Upper lobe of left lung (tissue), 6 donors: Measurements from ENCODE around the gene MYO3B. TPM values are rescaled to one million over a fixed set of nuclear protein-coding genes. Genes with fewer than 3 reads are reported as not detected.

Experiments
- ATAC-seq, 2 donors: fragments of 200-7000 bp; cut with Tn5 transposase; one replicate each; pipeline ENCODE4 v1.9.1; 2022; ENCODE audit warnings: mild to moderate bottlenecking in 2 of 2, moderate library complexity in 2 of 2; ENCODE audit not compliant: low FRiP score in 2 of 2
- DNase-seq, 2 donors: peaks; one replicate each; pipeline ENCODE4 v3.0.0-alpha.2; 2019 to 2020
- H3K27ac ChIP-seq, 4 donors: fragments of 200-600 bp; sonication (generic); one replicate each; pipeline ENCODE4 v1.5.1; 2016 to 2019
- H3K27me3 ChIP-seq, 4 donors: fragments of 200-600 bp; sonication (generic); one replicate each; pipeline ENCODE4 v1.5.1; 2017 to 2019
- H3K36me3 ChIP-seq, 4 donors: fragments of 200-600 bp; sonication (generic); one replicate each; pipeline ENCODE4 v1.5.1; 2016 to 2019
- H3K4me1 ChIP-seq, 4 donors: fragments of 200-600 bp; sonication (generic); one replicate each; pipeline ENCODE4 v1.5.1; 2018 to 2019
- H3K4me3 ChIP-seq, 4 donors: fragments of 200-600 bp; sonication (generic); one replicate each; pipeline ENCODE4 v1.5.1; 2017 to 2019; ENCODE audit warnings: mild to moderate bottlenecking in 2 of 4, moderate library complexity in 1 of 4
- H3K9me3 ChIP-seq, 4 donors: fragments of 200-600 bp; sonication (generic); one replicate each; pipeline ENCODE4 v1.5.1; 2018 to 2019
- CTCF ChIP-seq, 6 experiments: fragments of 450-650 bp in 4 of 6; fragments of 200-600 bp in 2 of 6; sonication (generic) in 2 of 6; IDR thresholded peaks; one replicate each; pipeline ENCODE4 v1.5.1; 2016 to 2019; ENCODE audit warnings: antibody characterized with exemption in 6 of 6
- EP300 ChIP-seq, 4 donors: sonication (generic); formaldehyde crosslinking; IDR thresholded peaks; one replicate each; pipeline ENCODE4 v1.5.1; 2017; ENCODE audit warnings: antibody characterized with exemption in 4 of 4, control low read depth in 2 of 4
- POLR2A ChIP-seq, 4 donors: fragments of 450-650 bp; IDR thresholded peaks; one replicate each; pipeline ENCODE4 v1.5.1; 2016 to 2017; ENCODE audit warnings: antibody characterized with exemption in 4 of 4, mild to moderate bottlenecking in 2 of 4
- POLR2AphosphoS5 ChIP-seq, 2 donors: sonication (generic); formaldehyde crosslinking; IDR thresholded peaks; one replicate each; pipeline ENCODE4 v1.5.1; 2017; ENCODE audit warnings: antibody characterized with exemption in 2 of 2
- WGBS, 2 donors: methylation state at CpG; one replicate each; pipeline ENCODE4 v1.1.5; 2017 to 2018; 5-methylcytosine and 5-hydroxymethylcytosine counted together
- total RNA-seq, 6 donors: library from RNA; depleted of rRNA in 4 of 6; stranded (reverse); fragments of >200 nt in 4 of 6; gene quantifications; one replicate each; pipeline versions ENCODE4 v1.1.0 to v1.2.1, GENCODE V29; 2016 to 2021
- donor health status: DM: no; HTN: no; CAD: no; lungs with moderate emphysema.
- donor health status: DM: no; HTN: yes; CAD: no; lungs with severe emphysema.

The MYO3B gene
- total RNA-seq, 6 donors from 2014 or later: 0.09 to 0.20 (median 0.13) TPM; not detected in 3

- Histone ChIP-seq H3K36me3 (no peaks in the 10 kb centered on the region), H3K27ac (no peak overlapping the region), H3K9me3 (no peaks in the 10 kb centered on the region), H3K4me3 (no peak overlapping the region), H3K27me3 (no peaks in the 10 kb centered on the region), H3K4me1 (peaks cover 4 to 10% (median 6%) of the 10 kb centered on the region in 4 donors)
- 87 to 91% methylated on average over 2 of the region's 2 CpGs for WGBS, 2 donors
- DNase-seq (no peak), ATAC-seq (no peak)
- TF ChIP-seq POLR2A (IDR thresholded peaks at IDR 0.05) (no peak), CTCF (IDR thresholded peaks at IDR 0.05) (no peak), POLR2AphosphoS5 (IDR thresholded peaks at IDR 0.05) (no peak), EP300 (IDR thresholded peaks at IDR 0.05) (no peak)
Observed at GRCh38 chr2:170521299-170521698, 343.4 kb downstream of the MYO3B start.

- WGBS, 2 donors: 72 to 79% methylated on average over 4 of the region's 4 CpGs
Observed at GRCh38 chr2:170523506-170523905, 345.6 kb downstream of the MYO3B start.

GRCh38 chr2:170524828-170525565 is 347.1 kb downstream of the MYO3B start:
- H3K27ac ChIP-seq: no peak overlapping the region
- ATAC-seq: no peak
- H3K9me3 ChIP-seq: no peaks in the 10 kb centered on the region
- H3K36me3 ChIP-seq: no peaks in the 10 kb centered on the region
- no peaks in the 10 kb centered on the region for H3K27me3 ChIP-seq
- no peak for DNase-seq
- H3K4me3 ChIP-seq: no peak overlapping the region
- WGBS, 2 donors: 39 to 65% methylated on average over 2 of the region's 2 CpGs
- TF ChIP-seq EP300 (IDR thresholded peaks at IDR 0.05) (no peak), CTCF (IDR thresholded peaks at IDR 0.05) (no peak), POLR2AphosphoS5 (IDR thresholded peaks at IDR 0.05) (no peak), POLR2A (IDR thresholded peaks at IDR 0.05) (no peak)
- peaks cover 8 to 13% (median 12%) of the 10 kb centered on the region in 4 donors for H3K4me1 ChIP-seq

More at GRCh38 chr2:170523506-170523905, 345.6 kb downstream of the MYO3B start:
- Histone ChIP-seq H3K9me3 (no peaks in the 10 kb centered on the region), H3K27me3 (no peaks in the 10 kb centered on the region), H3K36me3 (no peaks in the 10 kb centered on the region), H3K27ac (no peak overlapping the region), H3K4me1 (peaks cover 4 to 10% (median 6%) of the 10 kb centered on the region in 4 donors), H3K4me3 (no peak overlapping the region)
- DNase-seq: no peak
- ATAC-seq: no peak
- no peak for TF ChIP-seq POLR2AphosphoS5 (IDR thresholded peaks at IDR 0.05)
- no peak for TF ChIP-seq EP300 (IDR thresholded peaks at IDR 0.05)
- no peak for TF ChIP-seq CTCF (IDR thresholded peaks at IDR 0.05)

GRCh38 chr2:170525566-170525900 is 347.6 kb downstream of the MYO3B start:
- DNase-seq: peak in 1 of 2 donors; percentile 71
- ATAC-seq: peak; percentile 88 to 91
- TF ChIP-seq CTCF (IDR thresholded peaks at IDR 0.05) (no peak), POLR2AphosphoS5 (IDR thresholded peaks at IDR 0.05) (peak; percentile 58 to 64), EP300 (IDR thresholded peaks at IDR 0.05) (peak in 2 of 4 donors; percentile 11 to 14)
- Histone ChIP-seq H3K27me3 (no peaks in the 10 kb centered on the region), H3K4me3 (no peak overlapping the region), H3K4me1 (peaks cover 14 to 16% (median 15%) of the 10 kb centered on the region in 4 donors), H3K27ac (no peak overlapping the region), H3K36me3 (no peaks in the 10 kb centered on the region), H3K9me3 (no peaks in the 10 kb centered on the region)
- 36 to 52% methylated on average over 4 to 5 of the region's 5 CpGs for WGBS, 2 donors

- Histone ChIP-seq H3K27me3 (no peaks in the 10 kb centered on the region), H3K27ac (peak overlapping the region in 2 of 4 donors; percentile 15 to 19), H3K36me3 (no peaks in the 10 kb centered on the region), H3K4me3 (peak overlapping the region in 2 of 4 donors; percentile 1 to 4), H3K9me3 (no peaks in the 10 kb centered on the region), H3K4me1 (peaks cover 13 to 23% (median 16%) of the 10 kb centered on the region in 4 donors)
- TF ChIP-seq CTCF (IDR thresholded peaks at IDR 0.05) (peak in 1 of 6 experiments; percentile 5), POLR2A (IDR thresholded peaks at IDR 0.05) (no peak), EP300 (IDR thresholded peaks at IDR 0.05) (peak in 1 of 4 donors; percentile 45), POLR2AphosphoS5 (IDR thresholded peaks at IDR 0.05) (peak in 1 of 2 donors; percentile 66)
- peak in 1 of 2 donors; percentile 87 for DNase-seq
- ATAC-seq: peak; percentile 86 to 89
- WGBS, 2 donors: 8 to 11% methylated on average over 7 of the region's 7 CpGs
Observed at GRCh38 chr2:170530284-170530745, 352.4 kb downstream of the MYO3B start.
